ENCODE data around the gene OR1I1. TPM values are rescaled to one million over a fixed set of nuclear protein-coding genes. Genes with fewer than 3 reads are reported as not detected.

OR1I1 gene
- total RNA-seq, 1 experiment from 2014 or later, result not detected

DNA sequence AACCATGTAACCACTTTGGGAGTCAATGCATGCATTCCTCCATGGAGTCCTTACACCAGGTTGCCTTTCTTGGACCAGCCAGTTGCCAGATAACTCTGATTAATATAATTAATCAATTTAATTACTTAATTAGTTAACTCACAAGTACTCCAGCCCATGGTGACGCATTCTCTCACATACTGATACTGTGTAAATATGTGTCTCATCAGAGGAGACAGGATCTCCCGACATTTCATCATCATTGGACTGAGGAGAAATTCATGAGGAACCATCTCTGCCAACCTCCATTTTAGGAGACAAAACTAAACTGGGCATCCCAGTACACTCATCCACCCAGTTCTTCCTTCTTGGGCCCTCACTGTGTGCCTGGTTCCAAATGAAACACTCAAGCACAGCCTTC lies 39.2 kb upstream of the OR1I1 start:
- Histone ChIP-seq H3K79me2 (ENCODE audit: insufficient read depth, low read length) (no peaks in the 10 kb centered on the region), H3K27ac (ENCODE audit: low read depth, low read length) (no peak overlapping the region), H3K36me3 (ENCODE audit: control insufficient read depth in 1 of 2, insufficient read depth in 2 of 2, low read length in 2 of 2) (no peaks in the 10 kb centered on the region), H3K4me2 (ENCODE audit: low read length) (no peak overlapping the region), H3K9me2 (ENCODE audit: insufficient read depth) (no peaks in the 10 kb centered on the region), H4K20me1 (ENCODE audit: insufficient read depth) (no peaks in the 10 kb centered on the region), H3K4me3 (replicated peaks in 1 of 2; ENCODE audit: low read depth in 1 of 2, low read length in 2 of 2) (no peak overlapping the region), H3K9ac (ENCODE audit: low read length) (no peak overlapping the region), H3K9me3 (ENCODE audit: control insufficient read depth in 1 of 2, insufficient read depth in 1 of 2, low read depth in 1 of 2, low read length in 2 of 2) (no peaks in the 10 kb centered on the region), H3K4me1 (ENCODE audit: control insufficient read depth in 1 of 2, insufficient read depth in 2 of 2, low read length in 2 of 2) (no peaks in the 10 kb centered on the region), H2AFZ (ENCODE audit: low read depth, low read length, poor library complexity, severe bottlenecking) (no peak overlapping the region), H3K27me3 (ENCODE audit: insufficient read depth, low read length) (peaks cover 51% of the 10 kb centered on the region)
- no TSS peak for BruUV-seq (replicated peaks)
- ChIA-PET POLR2A (no interaction called here), CTCF (no interaction called here), RAD21 (ENCODE audit: low non-redundant PET in 1 of 2, low total read pairs in 2 of 2, uncharacterized antibody in 2 of 2, unreplicated experiment in 2 of 2) (no interaction called here)
- TF ChIP-seq POLR2AphosphoS5 (IDR thresholded peaks at IDR 0.05; ENCODE audit: low read depth, low read length), result no peak
- TF ChIP-seq SP1 (IDR thresholded peaks at IDR 0.05; ENCODE audit: low read depth), result no peak
- TF ChIP-seq ZNF274 (IDR thresholded peaks at IDR 0.05; ENCODE audit: low read depth, low read length), result no peak
- TF ChIP-seq EGR1 (IDR thresholded peaks at IDR 0.05; ENCODE audit: low read depth), result no peak
- TF ChIP-seq ZFX (IDR thresholded peaks at IDR 0.05), result no peak
- TF ChIP-seq JUND (IDR thresholded peaks at IDR 0.05), result no peak
- TF ChIP-seq, protein P1, sequence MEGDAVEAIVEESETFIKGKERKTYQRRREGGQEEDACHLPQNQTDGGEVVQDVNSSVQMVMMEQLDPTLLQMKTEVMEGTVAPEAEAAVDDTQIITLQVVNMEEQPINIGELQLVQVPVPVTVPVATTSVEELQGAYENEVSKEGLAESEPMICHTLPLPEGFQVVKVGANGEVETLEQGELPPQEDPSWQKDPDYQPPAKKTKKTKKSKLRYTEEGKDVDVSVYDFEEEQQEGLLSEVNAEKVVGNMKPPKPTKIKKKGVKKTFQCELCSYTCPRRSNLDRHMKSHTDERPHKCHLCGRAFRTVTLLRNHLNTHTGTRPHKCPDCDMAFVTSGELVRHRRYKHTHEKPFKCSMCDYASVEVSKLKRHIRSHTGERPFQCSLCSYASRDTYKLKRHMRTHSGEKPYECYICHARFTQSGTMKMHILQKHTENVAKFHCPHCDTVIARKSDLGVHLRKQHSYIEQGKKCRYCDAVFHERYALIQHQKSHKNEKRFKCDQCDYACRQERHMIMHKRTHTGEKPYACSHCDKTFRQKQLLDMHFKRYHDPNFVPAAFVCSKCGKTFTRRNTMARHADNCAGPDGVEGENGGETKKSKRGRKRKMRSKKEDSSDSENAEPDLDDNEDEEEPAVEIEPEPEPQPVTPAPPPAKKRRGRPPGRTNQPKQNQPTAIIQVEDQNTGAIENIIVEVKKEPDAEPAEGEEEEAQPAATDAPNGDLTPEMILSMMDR (IDR thresholded peaks at IDR 0.05 in 2 of 3, conservative IDR thresholded peaks at IDR 0.05 in 1 of 3; ENCODE audit: borderline replicate concordance in 1 of 3, insufficient read depth in 1 of 3, low read depth in 2 of 3, low read length in 2 of 3), result no peak
- no peak for TF ChIP-seq ELF1 (IDR thresholded peaks at IDR 0.05; ENCODE audit: borderline replicate concordance, low read depth)
- DNase-seq (ENCODE audit: low read depth, low spot score) (no peak), ATAC-seq (no peak)
- intact Hi-C loops (cut with micrococcal nuclease), result no loop called here

DNA sequence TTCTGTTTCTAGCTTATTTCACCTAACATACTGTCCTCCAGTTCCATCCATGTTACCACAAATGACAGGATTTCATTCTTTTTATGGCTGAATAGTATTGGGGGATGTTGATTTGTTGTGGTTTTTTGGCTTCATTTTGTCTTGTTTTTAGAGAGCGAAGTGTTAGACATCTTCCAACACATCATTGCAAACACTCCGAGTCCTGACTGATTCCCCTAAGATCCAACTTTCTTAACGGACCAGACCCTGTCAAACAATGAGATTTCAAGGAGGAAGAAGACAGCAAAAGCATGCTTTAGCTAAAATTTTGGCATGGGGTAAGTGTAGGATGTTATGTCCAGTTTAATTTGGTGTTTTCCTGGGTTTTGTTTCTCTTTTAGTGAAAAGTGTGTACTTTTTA lies 36.5 kb upstream of the OR1I1 start:
- RAD21 ChIA-PET (ENCODE audit: low non-redundant PET in 1 of 2, low total read pairs in 2 of 2, uncharacterized antibody in 2 of 2, unreplicated experiment in 2 of 2), result no interaction called here
- H3K9me2 ChIP-seq (ENCODE audit: insufficient read depth), result no peaks in the 10 kb centered on the region
- BruUV-seq (replicated peaks), result no TSS peak
- no peak overlapping the region for H3K4me2 ChIP-seq (ENCODE audit: low read length)
- H3K9ac ChIP-seq (ENCODE audit: low read length), result no peak overlapping the region
- no peaks in the 10 kb centered on the region for H3K36me3 ChIP-seq (ENCODE audit: control insufficient read depth in 1 of 2, insufficient read depth in 2 of 2, low read length in 2 of 2)
- no peaks in the 10 kb centered on the region for H4K20me1 ChIP-seq (ENCODE audit: insufficient read depth)
- TF ChIP-seq EZH2 (IDR thresholded peaks at IDR 0.05), result no peak
- POLR2A ChIA-PET, result no interaction called here
- no peaks in the 10 kb centered on the region for H3K4me1 ChIP-seq (ENCODE audit: control insufficient read depth in 1 of 2, insufficient read depth in 2 of 2, low read length in 2 of 2)
- H3K9me3 ChIP-seq (ENCODE audit: control insufficient read depth in 1 of 2, insufficient read depth in 1 of 2, low read depth in 1 of 2, low read length in 2 of 2), result no peaks in the 10 kb centered on the region
- CTCF ChIA-PET, result no interaction called here
- no peak overlapping the region for H2AFZ ChIP-seq (ENCODE audit: low read depth, low read length, poor library complexity, severe bottlenecking)
- H3K27me3 ChIP-seq (ENCODE audit: insufficient read depth, low read length), result peaks cover 54% of the 10 kb centered on the region
- H3K4me3 ChIP-seq (replicated peaks in 1 of 2; ENCODE audit: low read depth in 1 of 2, low read length in 2 of 2), result no peak overlapping the region
- no peak overlapping the region for H3K27ac ChIP-seq (ENCODE audit: low read depth, low read length)
- no peak for ATAC-seq
- no peaks in the 10 kb centered on the region for H3K79me2 ChIP-seq (ENCODE audit: insufficient read depth, low read length)
- DNase-seq (ENCODE audit: low read depth, low spot score), result no peak
- intact Hi-C loops (cut with micrococcal nuclease), result no loop called here

All from HCT116 (cell line).